ENCODE results near the gene COL6A5.

COL6A5 gene

DNA sequence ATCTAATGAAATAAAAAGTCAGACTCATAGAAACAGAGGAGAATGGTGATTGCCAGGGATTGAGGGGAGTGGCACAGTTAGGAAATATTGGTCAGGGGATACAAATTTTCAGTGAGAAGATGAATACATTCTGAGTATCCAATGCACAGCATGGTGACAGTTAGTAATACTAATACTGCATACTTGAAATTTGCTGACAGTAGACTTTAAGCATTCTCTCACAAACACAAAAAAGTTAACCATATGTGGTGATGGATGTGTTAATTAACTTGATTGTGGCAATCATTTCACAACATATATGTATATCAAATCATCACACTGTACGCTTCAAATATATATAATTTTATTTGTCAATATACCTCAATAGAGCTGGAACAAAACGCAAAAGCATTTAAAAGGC, 162.3 kb downstream of the COL6A5 start:
- no peak for DNase-seq (ENCODE audit: low read depth)
- H3K4me3 ChIP-seq (ENCODE audit: low read depth, low read length): no peak overlapping the region

DNA sequence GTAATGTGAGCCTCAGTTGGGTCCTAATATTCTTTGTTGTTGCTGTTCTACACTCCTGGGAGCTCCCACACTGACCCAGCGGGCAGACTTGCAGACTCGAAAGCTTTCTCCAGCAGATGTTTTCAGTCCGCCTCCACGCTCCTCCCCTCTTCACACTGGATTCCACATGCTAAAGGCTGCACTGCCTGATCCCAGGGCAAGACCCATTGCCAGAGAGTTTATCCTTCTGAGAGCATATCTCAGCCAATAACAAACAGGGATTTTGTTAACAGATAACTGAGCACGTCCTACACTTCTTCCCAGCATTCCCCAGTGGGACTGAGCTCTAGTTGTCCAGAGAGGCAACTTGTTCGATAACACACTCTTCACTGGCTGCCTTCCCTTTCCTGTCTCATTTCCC, 163.5 kb downstream of the COL6A5 start:
- no peak for DNase-seq (ENCODE audit: low read depth)
- H3K4me3 ChIP-seq (ENCODE audit: low read depth, low read length): no peak overlapping the region

DNA sequence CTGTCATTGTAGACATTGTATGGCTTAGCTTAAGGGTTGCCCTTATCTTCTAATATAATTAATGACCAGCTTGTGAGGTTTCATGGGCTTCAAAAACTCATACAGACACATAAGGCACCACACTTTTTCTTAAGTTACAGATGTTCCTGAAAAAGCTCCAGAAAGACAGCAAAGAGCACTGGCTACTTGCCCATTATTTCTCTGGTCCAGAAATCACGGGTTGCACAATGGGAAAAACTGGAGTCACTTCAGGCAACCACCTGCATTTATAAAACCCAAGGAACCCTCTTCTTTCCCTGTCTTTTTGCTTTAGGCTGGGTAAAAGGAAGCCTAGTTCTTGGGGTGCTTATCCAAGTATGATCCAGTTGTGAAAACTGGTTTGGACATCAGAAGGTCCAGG, 169.2 kb downstream of the COL6A5 start:
- DNase-seq (ENCODE audit: low read depth): no peak

DNA sequence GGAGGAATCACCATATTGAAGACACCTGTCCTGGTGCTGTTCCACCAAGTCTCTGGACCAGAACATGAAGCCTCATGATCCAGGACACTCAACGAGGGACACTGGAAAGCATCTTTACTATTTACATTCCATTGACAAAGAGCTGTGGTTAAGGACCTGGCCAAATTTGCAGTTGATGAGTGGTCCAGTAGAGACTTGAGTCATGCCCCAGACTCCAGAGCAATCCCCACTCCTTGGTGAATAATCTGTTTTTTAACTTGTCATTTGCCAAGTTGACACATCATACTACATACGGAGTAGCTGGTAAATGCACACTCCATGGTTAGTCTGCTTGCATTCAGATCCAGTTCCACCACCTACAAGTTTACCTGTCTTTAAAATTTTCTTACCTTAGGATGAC, 170.3 kb downstream of the COL6A5 start:
- DNase-seq (ENCODE audit: low read depth): no peak
- H3K4me3 ChIP-seq (ENCODE audit: low read depth, low read length): no peak overlapping the region

More for the DNA sequence above, 169.2 kb downstream of the COL6A5 start:
- H3K4me3 ChIP-seq (ENCODE audit: low read depth, low read length): no peak overlapping the region

DNA sequence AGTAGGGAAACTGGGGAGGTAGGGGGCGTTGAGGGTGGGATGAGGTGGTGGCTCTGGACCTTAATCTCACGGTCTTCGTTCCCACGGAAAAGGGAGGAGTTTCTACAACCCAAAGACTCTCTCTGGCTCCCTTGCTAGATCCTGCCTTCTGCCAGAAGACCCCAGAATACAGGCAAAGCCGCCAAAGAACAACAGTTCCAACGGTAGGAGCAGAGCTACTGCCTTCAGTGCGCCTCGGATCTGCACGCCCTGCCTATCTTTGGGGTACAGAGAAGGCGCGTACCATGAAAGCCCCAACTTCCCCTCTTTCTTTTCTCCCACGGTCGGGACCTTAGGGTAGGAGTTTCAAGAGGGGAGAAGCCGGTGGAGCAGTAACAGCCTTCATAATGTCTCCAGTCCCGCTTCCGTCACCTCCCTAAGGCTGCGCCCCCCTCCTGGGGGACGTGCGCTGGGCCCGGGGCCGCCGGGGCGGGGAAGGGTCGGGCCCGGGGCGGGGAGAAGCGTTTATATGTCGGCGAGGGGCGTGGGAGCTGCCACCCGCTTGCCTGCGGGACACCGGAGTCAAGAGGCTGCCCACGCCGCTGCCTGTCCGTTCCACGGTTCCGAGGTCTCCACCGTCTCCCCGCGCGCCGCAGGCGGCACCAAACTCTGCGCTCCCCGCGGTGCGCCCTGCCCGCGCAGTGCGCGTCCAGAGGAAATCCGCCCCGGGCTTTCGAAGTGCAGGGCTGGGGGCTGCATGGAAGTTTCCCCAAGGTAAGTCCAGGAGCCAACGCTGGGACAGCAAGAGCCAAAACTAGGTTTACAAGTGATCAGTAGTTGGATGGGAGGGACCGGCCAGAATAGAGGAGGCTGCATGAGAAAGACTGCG, 171.4 kb downstream of the COL6A5 start, which contains the start of gene COL6A6:
TSS of gene COL6A6 (plus strand) at position 533 of the 868 bp plus-strand sequence. CDS start 43,188 bp downstream, outside the sequence.
- peak within 1 kb of the TSS; percentile 24 for H3K4me3 ChIP-seq (ENCODE audit: low read depth, low read length)
- no peak for DNase-seq (ENCODE audit: low read depth)

DNA sequence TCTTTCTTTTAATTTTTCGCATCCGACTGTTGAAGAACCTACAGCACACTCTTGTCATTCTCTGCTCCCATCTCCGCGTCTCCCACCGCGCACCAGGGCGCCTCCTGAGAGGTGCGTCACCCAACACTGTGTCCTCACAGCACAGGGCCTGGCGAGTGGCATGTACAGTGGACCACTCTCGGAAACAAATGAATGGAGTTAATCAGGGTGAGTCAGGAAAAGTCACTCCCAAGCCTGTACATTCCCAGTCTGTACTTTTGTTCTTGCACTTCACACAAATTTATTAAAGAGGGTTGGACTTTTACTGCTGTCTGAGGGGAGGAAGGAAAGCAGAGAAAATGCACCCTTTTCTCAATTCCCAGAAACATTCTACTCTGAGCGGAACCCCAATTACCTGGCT, 172.1 kb downstream of the COL6A5 start:
- no peak for DNase-seq (ENCODE audit: low read depth)
- no peak overlapping the region for H3K4me3 ChIP-seq (ENCODE audit: low read depth, low read length)

DNA sequence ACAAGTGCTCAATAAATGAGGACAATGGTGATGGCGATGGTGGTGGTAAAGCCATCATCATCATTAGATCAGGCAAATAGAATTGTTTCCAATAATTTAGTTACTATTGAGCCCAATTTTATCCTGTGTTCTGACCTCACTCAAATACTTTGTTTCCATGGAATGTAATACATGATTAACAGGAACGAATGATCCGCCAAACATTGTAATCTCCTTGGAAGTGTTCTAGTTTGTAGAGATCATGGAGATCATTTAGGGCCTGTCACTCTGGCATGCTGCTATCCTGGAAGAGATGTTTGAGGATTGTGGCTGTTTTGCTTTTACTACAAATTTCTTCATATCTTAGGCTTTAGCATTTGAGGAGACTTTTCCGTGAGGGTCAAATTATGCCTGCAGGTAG, 174.3 kb downstream of the COL6A5 start:
- no peak for DNase-seq (ENCODE audit: low read depth)

DNA sequence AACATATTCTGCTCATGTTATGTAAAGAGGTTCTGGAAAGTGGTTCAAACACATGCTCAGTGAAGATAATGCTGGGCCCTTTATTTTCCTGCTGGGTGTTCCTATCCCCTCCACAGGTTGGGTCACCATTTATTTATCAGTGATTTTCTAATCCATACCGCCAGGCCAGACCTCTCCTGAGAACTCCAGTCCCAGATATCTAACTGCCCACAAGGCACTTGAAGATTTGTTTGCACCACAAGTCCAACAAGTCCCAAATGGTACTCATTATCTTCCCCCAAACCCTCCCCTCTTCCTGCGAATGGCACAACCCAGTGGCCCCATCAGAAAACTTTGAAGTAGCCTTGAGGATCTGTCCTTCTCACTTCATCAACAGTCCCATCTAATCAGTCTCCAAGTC, 176.9 kb downstream of the COL6A5 start:
- H3K4me3 ChIP-seq (ENCODE audit: low read depth, low read length): no peak overlapping the region
- no peak for DNase-seq (ENCODE audit: low read depth)

More for the DNA sequence above, 174.3 kb downstream of the COL6A5 start:
- no peak overlapping the region for H3K4me3 ChIP-seq (ENCODE audit: low read depth, low read length)

DNA sequence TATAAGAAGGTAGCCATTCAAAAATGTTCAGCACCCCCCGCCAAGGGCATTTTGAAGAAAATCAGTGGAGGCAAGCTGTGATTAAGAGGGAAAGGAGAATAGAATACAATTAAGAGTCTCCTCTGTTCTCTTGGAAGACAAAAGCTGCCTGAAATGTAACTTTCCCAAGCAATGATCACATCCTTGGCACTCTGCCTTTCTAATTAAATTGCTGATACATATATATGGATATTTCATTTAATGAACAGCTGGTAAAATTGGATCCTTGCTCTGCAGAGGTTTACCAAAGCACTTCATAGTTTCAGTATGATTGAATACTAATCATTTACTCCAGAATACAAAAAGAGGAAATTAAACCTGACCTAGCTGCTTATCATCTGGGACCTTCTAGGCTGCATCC, 182.0 kb downstream of the COL6A5 start:
- DNase-seq (ENCODE audit: low read depth): no peak
- no peak overlapping the region for H3K4me3 ChIP-seq (ENCODE audit: low read depth, low read length)

DNA sequence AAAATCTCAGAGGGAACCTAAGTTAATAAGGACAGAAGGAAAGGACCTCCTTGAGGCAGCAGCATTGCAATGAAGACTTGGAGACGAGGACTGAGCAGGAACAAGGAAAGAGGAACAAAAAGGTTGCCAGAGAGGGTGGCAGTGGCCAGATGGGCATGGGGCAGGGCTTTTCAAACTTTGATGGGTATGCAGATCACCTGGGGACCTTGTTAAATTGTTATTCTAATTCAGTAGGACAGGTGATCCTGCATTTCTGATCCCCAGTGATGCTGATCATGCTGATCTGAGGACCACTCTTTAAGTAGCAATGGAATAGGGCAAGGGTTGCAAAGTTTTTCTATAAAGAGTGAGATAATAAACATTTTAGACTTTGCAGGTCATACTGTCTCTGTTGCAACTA, 182.6 kb downstream of the COL6A5 start:
- H3K4me3 ChIP-seq (ENCODE audit: low read depth, low read length): no peak overlapping the region
- no peak for DNase-seq (ENCODE audit: low read depth)

DNA sequence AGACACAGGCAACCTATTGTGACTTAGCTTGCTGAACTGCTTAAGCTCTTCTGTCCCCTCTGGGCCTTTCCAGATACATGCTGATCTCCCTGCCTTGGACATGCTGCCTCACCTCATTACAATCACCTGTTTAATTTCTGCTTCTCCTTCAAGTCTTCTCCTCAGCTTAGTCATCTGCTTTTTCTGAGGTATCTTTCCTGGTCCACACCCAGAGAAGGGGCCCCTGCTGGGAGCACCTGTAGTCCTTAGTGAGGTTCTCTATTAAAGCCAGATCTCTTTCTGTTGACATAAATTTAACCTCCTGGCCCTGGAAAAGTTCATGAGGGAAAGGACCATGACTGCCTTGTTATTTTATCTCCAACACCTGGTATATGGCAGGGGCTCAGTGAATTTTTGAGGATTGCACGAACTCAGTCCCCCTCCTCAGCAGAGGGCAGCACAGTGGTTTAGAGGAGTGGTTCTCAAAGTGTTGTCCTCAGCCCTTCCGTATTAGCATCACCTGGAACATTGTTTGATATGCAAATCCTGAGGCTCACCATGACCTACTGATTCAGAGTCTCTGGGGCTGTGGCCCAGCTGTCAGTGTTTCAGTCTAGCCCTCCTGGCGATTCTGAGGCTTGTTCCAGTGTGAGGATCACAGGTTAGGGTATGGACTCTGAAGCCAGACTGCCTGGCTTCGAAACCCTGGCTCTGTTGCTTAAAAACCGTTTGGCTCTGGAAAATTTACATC, 184.2 kb downstream of the COL6A5 start:
- DNase-seq (ENCODE audit: low read depth): no peak

DNA sequence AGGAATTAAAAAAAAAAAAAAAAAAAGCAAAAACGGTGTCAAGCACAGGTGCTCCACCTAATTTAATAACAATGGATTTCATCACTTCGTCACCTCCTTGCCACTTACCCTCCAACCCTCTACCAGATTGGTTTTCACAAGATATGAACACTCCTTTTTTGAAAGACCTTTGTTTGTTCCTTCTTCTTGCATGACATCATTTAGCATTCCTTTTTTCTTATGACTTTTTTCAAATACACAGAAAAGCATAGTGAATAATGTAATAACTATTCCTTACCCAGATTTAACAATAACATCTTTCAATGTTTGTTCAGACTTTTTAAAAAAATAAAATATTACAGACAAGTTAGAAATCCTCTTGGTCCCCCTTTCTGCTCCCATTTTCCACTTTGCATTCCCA, 187.8 kb downstream of the COL6A5 start:
- no peak for DNase-seq (ENCODE audit: low read depth)
- no peak overlapping the region for H3K4me3 ChIP-seq (ENCODE audit: low read depth, low read length)

More for the DNA sequence above, 184.2 kb downstream of the COL6A5 start:
- no peak overlapping the region for H3K4me3 ChIP-seq (ENCODE audit: low read depth, low read length)

Data from skeletal muscle cell (primary cell).